Panc1 (cell line): Measurements from ENCODE around the gene C1QTNF12. TPM values are rescaled to one million over a fixed set of nuclear protein-coding genes. Genes with fewer than 3 reads are reported as not detected.

Source experiments
- ATAC-seq: fragments of 200-7000 bp; cut with Tn5 transposase; 2 replicates; pipeline ENCODE4 v1.9.1; 2020; ENCODE audit warnings: mild to moderate bottlenecking, moderate library complexity
- BruUV-seq: library from RNA; stranded (reverse); fragments of 400-500 nt; replicated peaks from 2 replicates; lab custom pipeline; 2021; lab: Mats Ljungman, UMichigan
- CTCF ChIA-PET: fragments of 300-600 bp; sonication (Branson Sonifier 250); formaldehyde crosslinking; loops from one replicate; lab custom pipeline; 2022; ENCODE audit warnings: antibody characterized with exemption; lab: Charles Lee
- POLR2A ChIA-PET: fragments of 300-600 bp; sonication (Branson Sonifier 250); formaldehyde crosslinking; loops from one replicate; lab custom pipeline; 2022; ENCODE audit warnings: antibody characterized with exemption; lab: Charles Lee
- DNase-seq: peaks from one replicate; pipeline ENCODE4 v3.0.0-alpha.2; 2010; ENCODE audit warnings: low read depth, low spot score
- H3K27ac ChIP-seq: 2 replicates; pipeline ENCODE4 v1.5.1; 2011; ENCODE audit warnings: mild to moderate bottlenecking, low read length, inconsistent platforms
- H3K27me3 ChIP-seq: fragments of 200-500 bp; sonication (Bioruptor generic); 2 replicates; pipeline ENCODE4 v1.6.0; 2014; ENCODE audit warnings: low read length, inconsistent platforms; ENCODE audit not compliant: control insufficient read depth, insufficient read depth
- H3K36me3 ChIP-seq: fragments of 200-500 bp; sonication (Bioruptor generic); 2 replicates; pipeline ENCODE4 v1.5.1; 2014; ENCODE audit warnings: inconsistent platforms, mild to moderate bottlenecking, low read length, moderate library complexity; ENCODE audit not compliant: control insufficient read depth, insufficient read depth
- H3K4me1 ChIP-seq: 2 replicates; pipeline ENCODE4 v1.5.1; 2011; ENCODE audit warnings: inconsistent platforms, mild to moderate bottlenecking, low read length, moderate library complexity; ENCODE audit not compliant: control insufficient read depth, insufficient read depth
- H3K4me3 ChIP-seq, 2 experiments: 2 replicates each; pipeline ENCODE4 v1.5.1; 2011 to 2012; ENCODE audit warnings: low read depth in 2 of 2, low read length in 2 of 2, mild to moderate bottlenecking in 2 of 2, inconsistent platforms in 1 of 2, moderate library complexity in 1 of 2
- H3K9me3 ChIP-seq: fragments of 200-500 bp; sonication (Bioruptor generic); 2 replicates; pipeline ENCODE4 v1.5.1; 2014; ENCODE audit warnings: low read depth, mild to moderate bottlenecking, inconsistent platforms, low read length, moderate library complexity; ENCODE audit not compliant: control insufficient read depth, insufficient read depth
- CTCF ChIP-seq: fragments of 450-650 bp; IDR thresholded peaks from 2 replicates; pipeline ENCODE4 v1.5.1; 2017; ENCODE audit warnings: mild to moderate bottlenecking
- POLR2AphosphoS5 ChIP-seq: IDR thresholded peaks from 2 replicates; pipeline ENCODE4 v1.6.1; 2012; ENCODE audit warnings: mild to moderate bottlenecking, low read depth, low read length, moderate library complexity
- REST ChIP-seq, 2 experiments: IDR thresholded peaks; 2 replicates each; pipeline ENCODE4 v1.6.1; 2011 to 2012; ENCODE audit warnings: low read depth in 2 of 2, control low read depth in 1 of 2, low read length in 1 of 2, mild to moderate bottlenecking in 1 of 2, moderate library complexity in 1 of 2; ENCODE audit not compliant: insufficient read depth in 1 of 2
- SIN3A ChIP-seq: IDR thresholded peaks from 2 replicates; pipeline ENCODE4 v1.6.1; 2012; ENCODE audit warnings: low read depth, mild to moderate bottlenecking, low read length, moderate library complexity, borderline replicate concordance; ENCODE audit not compliant: insufficient read depth
- TCF7L2 ChIP-seq: IDR thresholded peaks from 2 replicates; pipeline ENCODE4 v1.6.1; 2011; ENCODE audit warnings: mild to moderate bottlenecking, low read depth, low read length, inconsistent platforms
- in situ Hi-C: cut with HindIII; loops from 2 replicates; pipeline ENCODE4 v1.10.0; 2016; ENCODE audit warnings: low sequenced_read_pairs, low pct_unique_long_range_greater_than_20kb
- intact Hi-C: fragments of 100-400 bp; cut with micrococcal nuclease; formaldehyde crosslinking; loops from one replicate; pipeline ENCODE4 v1.10.0; 2022; ENCODE audit not compliant: unreplicated experiment
- total RNA-seq: library from RNA; stranded (reverse); gene quantifications from one replicate; pipeline ENCODE4 v1.2.1, GENCODE V29; 2021; ENCODE audit not compliant: unreplicated experiment

The C1QTNF12 gene
- total RNA-seq, 1 experiment from 2014 or later: 41.4 TPM

- ATAC-seq (peak; percentile 5; the same call in 1 of the 2 replicates), DNase-seq (no peak)
- TF ChIP-seq TCF7L2 (no peak), REST (IDR thresholded peaks at IDR 0.05; ENCODE audit: insufficient read depth in 1 of 2, low read depth in 2 of 2, low read length in 1 of 2) (no peak), CTCF (no peak), SIN3A (no peak), POLR2AphosphoS5 (no peak)
- no peaks in the 10 kb centered on the region for H3K27me3 ChIP-seq
- H3K36me3 ChIP-seq: no peaks in the 10 kb centered on the region
- in situ Hi-C loops (no loop called here), intact Hi-C loops (no loop called here)
- CTCF ChIA-PET: interaction anchor here (0.5 kb wide), 1 partner anchor 107 kb away, joined by 3 read pairs; no protein-coding TSS in a partner anchor
- BruUV-seq: no TSS peak
- peaks cover 18% of the 10 kb centered on the region for H3K4me1 ChIP-seq
- POLR2A ChIA-PET: no interaction called here
- no peak overlapping the region for H3K4me3 ChIP-seq
- no peak overlapping the region for H3K27ac ChIP-seq
- no peaks in the 10 kb centered on the region for H3K9me3 ChIP-seq
These were observed 38.6 kb upstream of the C1QTNF12 start for GRCh38 chr1:1285102-1285571.

- ATAC-seq: 0 out of 2 replicates have a peak, but pooled peaks have one; percentile 8
- TF ChIP-seq TCF7L2: no peak
- no peak for TF ChIP-seq CTCF
- no peak for TF ChIP-seq SIN3A
- no peak for TF ChIP-seq REST (IDR thresholded peaks at IDR 0.05; ENCODE audit: insufficient read depth in 1 of 2, low read depth in 2 of 2, low read length in 1 of 2)
- TF ChIP-seq POLR2AphosphoS5: no peak
- no TSS peak for BruUV-seq
- H3K27me3 ChIP-seq: no peaks in the 10 kb centered on the region
- H3K4me1 ChIP-seq: peaks cover 18% of the 10 kb centered on the region
- in situ Hi-C loops: no loop called here
- no peaks in the 10 kb centered on the region for H3K9me3 ChIP-seq
- no peak overlapping the region for H3K4me3 ChIP-seq
- no peak overlapping the region for H3K27ac ChIP-seq
- POLR2A ChIA-PET: no interaction called here
- no peaks in the 10 kb centered on the region for H3K36me3 ChIP-seq
- DNase-seq: no peak
- CTCF ChIA-PET: interaction anchor here (0.5 to 0.6 kb wide), 2 partner anchors 106 to 165 kb away, joined by 3 to 4 read pairs; no protein-coding TSS in a partner anchor
- intact Hi-C loops: no loop called here
These were observed 37.9 kb upstream of the C1QTNF12 start for GRCh38 chr1:1284221-1285101.
